Activated CD4-positive, alpha-beta T cell treated with anti-CD3 and anti-CD28 coated beads, Interleukin-2, amount 10 ng/mL, durations not matched to agents 24 days and 14 days (primary cell): ENCODE measurements around the gene NRXN2. TPM values are rescaled to one million over a fixed set of nuclear protein-coding genes. Genes with fewer than 3 reads are reported as not detected.
"Not testable (repeated sequence)": the region's sequence is repeated elsewhere in the genome, so short reads cannot be mapped to it uniquely, and the experiment has no call there.

Experiments
- DNase-seq: peaks from one replicate; pipeline ENCODE4 v3.0.0; 2022
- H3K27ac Mint-ChIP-seq: one replicate; pipeline ENCODE4 v1.8.0; 2022; ENCODE audit warnings: mild to moderate bottlenecking, mixed read lengths
- H3K27me3 Mint-ChIP-seq: one replicate; pipeline ENCODE4 v1.8.0; 2022; ENCODE audit warnings: mixed read lengths
- H3K36me3 Mint-ChIP-seq: one replicate; pipeline ENCODE4 v1.8.0; 2022; ENCODE audit warnings: low read depth, mild to moderate bottlenecking, mixed read lengths
- H3K4me1 Mint-ChIP-seq: one replicate; pipeline ENCODE4 v1.8.0; 2021; ENCODE audit warnings: mixed read lengths
- H3K4me3 Mint-ChIP-seq: one replicate; pipeline ENCODE4 v1.8.0; 2022; ENCODE audit warnings: mild to moderate bottlenecking, moderate library complexity, mixed read lengths
- H3K9me3 Mint-ChIP-seq: one replicate; pipeline ENCODE4 v1.8.0; 2021; ENCODE audit warnings: mixed read lengths
- intact Hi-C: fragments of 100-400 bp; cut with micrococcal nuclease; formaldehyde crosslinking; loops from one replicate; pipeline ENCODE4 v1.15.1; 2023
- total RNA-seq: library from RNA; stranded (reverse); gene quantifications from 2 replicates; pipeline ENCODE4 v1.2.3, GENCODE V29; 2022

Gene NRXN2
- total RNA-seq, 1 donor from 2014 or later, result 0.61 TPM

GRCh38 chr11:64566915-64567891 lies 155.8 kb downstream of the NRXN2 start:
- H3K36me3 Mint-ChIP-seq, result no peaks in the 10 kb centered on the region
- H3K4me3 Mint-ChIP-seq, result peak overlapping the region; percentile 4
- intact Hi-C loops, result no loop called here
- DNase-seq, result no peak
- H3K27ac Mint-ChIP-seq, result no peak overlapping the region
- no peaks in the 10 kb centered on the region for H3K27me3 Mint-ChIP-seq
- peaks cover 6% of the 10 kb centered on the region for H3K4me1 Mint-ChIP-seq
- no peaks in the 10 kb centered on the region for H3K9me3 Mint-ChIP-seq

- Mint-ChIP-seq H3K4me3 (peak overlapping the region; percentile 4), H3K27me3 (no peaks in the 10 kb centered on the region), H3K9me3 (no peaks in the 10 kb centered on the region), H3K36me3 (no peaks in the 10 kb centered on the region), H3K27ac (no peak overlapping the region), H3K4me1 (peaks cover 6% of the 10 kb centered on the region)
- DNase-seq, result peak; percentile 83
- intact Hi-C loops, result no loop called here
Observed at GRCh38 chr11:64566042-64566914, 156.7 kb downstream of the NRXN2 start.

GRCh38 chr11:64564947-64565889 lies 157.8 kb downstream of the NRXN2 start:
- no peaks in the 10 kb centered on the region for H3K9me3 Mint-ChIP-seq
- H3K27ac Mint-ChIP-seq, result no peak overlapping the region
- H3K27me3 Mint-ChIP-seq, result no peaks in the 10 kb centered on the region
- no peaks in the 10 kb centered on the region for H3K36me3 Mint-ChIP-seq
- H3K4me3 Mint-ChIP-seq, result no peak overlapping the region
- peaks cover 6% of the 10 kb centered on the region for H3K4me1 Mint-ChIP-seq
- intact Hi-C loops, result no loop called here
- no peak for DNase-seq

- Mint-ChIP-seq H3K9me3 (no peaks in the 10 kb centered on the region), H3K27me3 (no peaks in the 10 kb centered on the region), H3K27ac (no peak overlapping the region), H3K4me1 (peaks cover 6% of the 10 kb centered on the region), H3K36me3 (no peaks in the 10 kb centered on the region), H3K4me3 (no peak overlapping the region)
- DNase-seq, result no peak
- intact Hi-C loops, result no loop called here
Observed at GRCh38 chr11:64564419-64564818, 158.6 kb downstream of the NRXN2 start.

GRCh38 chr11:64563966-64564365 lies 159.0 kb downstream of the NRXN2 start:
- H3K4me3 Mint-ChIP-seq, result no peak overlapping the region
- no peak overlapping the region for H3K27ac Mint-ChIP-seq
- H3K36me3 Mint-ChIP-seq, result no peaks in the 10 kb centered on the region
- intact Hi-C loops, result no loop called here
- no peaks in the 10 kb centered on the region for H3K9me3 Mint-ChIP-seq
- no peak for DNase-seq
- peaks cover 6% of the 10 kb centered on the region for H3K4me1 Mint-ChIP-seq
- H3K27me3 Mint-ChIP-seq, result no peaks in the 10 kb centered on the region

GRCh38 chr11:64562723-64563351 lies 160.2 kb downstream of the NRXN2 start:
- DNase-seq, result no peak
- H3K36me3 Mint-ChIP-seq, result no peaks in the 10 kb centered on the region
- H3K27me3 Mint-ChIP-seq, result no peaks in the 10 kb centered on the region
- no peaks in the 10 kb centered on the region for H3K9me3 Mint-ChIP-seq
- intact Hi-C loops, result no loop called here
- no peak overlapping the region for H3K27ac Mint-ChIP-seq
- no peak overlapping the region for H3K4me3 Mint-ChIP-seq
- peaks cover 6% of the 10 kb centered on the region for H3K4me1 Mint-ChIP-seq

- no peak overlapping the region for H3K27ac Mint-ChIP-seq
- no peak overlapping the region for H3K4me3 Mint-ChIP-seq
- no peaks in the 10 kb centered on the region for H3K9me3 Mint-ChIP-seq
- intact Hi-C loops, result no loop called here
- no peak for DNase-seq
- H3K36me3 Mint-ChIP-seq, result no peaks in the 10 kb centered on the region
- peaks cover 6% of the 10 kb centered on the region for H3K4me1 Mint-ChIP-seq
- no peaks in the 10 kb centered on the region for H3K27me3 Mint-ChIP-seq
Observed at GRCh38 chr11:64561984-64562722, 160.8 kb downstream of the NRXN2 start.

- intact Hi-C loops, H3K27ac Mint-ChIP-seq, H3K36me3 Mint-ChIP-seq, H3K4me1 Mint-ChIP-seq, H3K9me3 Mint-ChIP-seq, DNase-seq, H3K27me3 Mint-ChIP-seq, H3K4me3 Mint-ChIP-seq: not testable (repeated sequence)
Observed at GRCh38 chr11:64561429-64561828, 161.6 kb downstream of the NRXN2 start.

- intact Hi-C loops, result no loop called here
- H3K4me1 Mint-ChIP-seq, result peaks cover 1% of the 10 kb centered on the region
- no peak for DNase-seq
- H3K27me3 Mint-ChIP-seq, result no peaks in the 10 kb centered on the region
- H3K9me3 Mint-ChIP-seq, result no peaks in the 10 kb centered on the region
- H3K27ac Mint-ChIP-seq, result no peak overlapping the region
- no peaks in the 10 kb centered on the region for H3K36me3 Mint-ChIP-seq
- no peak overlapping the region for H3K4me3 Mint-ChIP-seq
Observed at GRCh38 chr11:64560941-64561340, 162.1 kb downstream of the NRXN2 start.

- no peak for DNase-seq
- no peaks in the 10 kb centered on the region for H3K36me3 Mint-ChIP-seq
- H3K27me3 Mint-ChIP-seq, result no peaks in the 10 kb centered on the region
- H3K4me3 Mint-ChIP-seq, result no peak overlapping the region
- intact Hi-C loops, result no loop called here
- no peaks in the 10 kb centered on the region for H3K4me1 Mint-ChIP-seq
- no peaks in the 10 kb centered on the region for H3K9me3 Mint-ChIP-seq
- H3K27ac Mint-ChIP-seq, result no peak overlapping the region
Observed at GRCh38 chr11:64560139-64560771, 162.7 kb downstream of the NRXN2 start.

GRCh38 chr11:64559351-64560138 lies 163.5 kb downstream of the NRXN2 start:
- Mint-ChIP-seq H3K4me3 (no peak overlapping the region), H3K4me1 (no peaks in the 10 kb centered on the region), H3K27me3 (no peaks in the 10 kb centered on the region), H3K9me3 (no peaks in the 10 kb centered on the region), H3K36me3 (no peaks in the 10 kb centered on the region), H3K27ac (no peak overlapping the region)
- DNase-seq, result no peak
- intact Hi-C loops, result no loop called here
